GM10248 (cell line): ENCODE measurements around the gene ENDOG.
A peak's percentile ranks its signal among the peaks of the same experiment; 100 is the strongest.

Experiments
- CTCF ChIA-PET: fragments of 300-600 bp; sonication (Branson Sonifier 250); formaldehyde crosslinking; extraction: SDS; loops from one replicate; lab custom pipeline; 2021; ENCODE audit warnings: antibody characterized with exemption; lab: Yijun Ruan, JAX
- POLR2A ChIA-PET: fragments of 350-650 bp; sonication (Branson Sonifier 250); formaldehyde crosslinking; extraction: SDS; loops from one replicate; lab custom pipeline; 2020; ENCODE audit warnings: antibody characterized with exemption; lab: Yijun Ruan, JAX
- DNase-seq: peaks from one replicate; pipeline ENCODE4 v3.0.0; 2012; ENCODE audit errors: extremely low spot score
- CTCF ChIP-seq: IDR thresholded peaks from 2 replicates; pipeline ENCODE4 v1.5.1; 2012; ENCODE audit warnings: mild to moderate bottlenecking, low read depth; ENCODE audit errors: extremely low read depth, missing control alignments, control extremely low read depth

ENDOG gene

DNA sequence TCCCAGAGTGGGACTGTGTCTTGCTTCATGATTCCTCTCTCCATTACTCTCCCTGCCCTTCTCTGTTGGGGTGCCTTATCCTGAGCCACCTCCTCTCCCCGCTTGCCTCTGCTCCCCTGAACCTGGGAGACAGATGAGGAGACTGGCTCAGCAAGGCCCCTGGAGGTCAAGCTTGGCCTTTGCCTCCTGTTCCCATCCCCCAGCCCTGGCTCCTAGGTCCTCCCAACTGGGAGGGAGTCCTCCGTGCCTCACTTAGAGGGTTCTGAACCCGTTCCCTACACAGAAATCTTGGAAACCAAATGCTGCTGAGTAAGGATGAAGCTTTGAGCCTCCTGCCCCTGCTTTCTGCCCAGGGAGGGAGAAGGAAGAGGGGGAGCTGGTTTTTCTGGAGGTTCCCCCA, 9.8 kb upstream of the ENDOG start:
- no peak for TF ChIP-seq CTCF
- POLR2A ChIA-PET, result interaction anchor here (0.6 kb wide), 1 partner anchor 256 kb away, joined by 3 read pairs; no protein-coding TSS in a partner anchor
- DNase-seq, result no peak
- CTCF ChIA-PET, result interaction anchor here (2.3 kb wide), 1 partner anchor 9 kb away, joined by 20 read pairs; the partner anchor contains the start of gene ENDOG

DNA sequence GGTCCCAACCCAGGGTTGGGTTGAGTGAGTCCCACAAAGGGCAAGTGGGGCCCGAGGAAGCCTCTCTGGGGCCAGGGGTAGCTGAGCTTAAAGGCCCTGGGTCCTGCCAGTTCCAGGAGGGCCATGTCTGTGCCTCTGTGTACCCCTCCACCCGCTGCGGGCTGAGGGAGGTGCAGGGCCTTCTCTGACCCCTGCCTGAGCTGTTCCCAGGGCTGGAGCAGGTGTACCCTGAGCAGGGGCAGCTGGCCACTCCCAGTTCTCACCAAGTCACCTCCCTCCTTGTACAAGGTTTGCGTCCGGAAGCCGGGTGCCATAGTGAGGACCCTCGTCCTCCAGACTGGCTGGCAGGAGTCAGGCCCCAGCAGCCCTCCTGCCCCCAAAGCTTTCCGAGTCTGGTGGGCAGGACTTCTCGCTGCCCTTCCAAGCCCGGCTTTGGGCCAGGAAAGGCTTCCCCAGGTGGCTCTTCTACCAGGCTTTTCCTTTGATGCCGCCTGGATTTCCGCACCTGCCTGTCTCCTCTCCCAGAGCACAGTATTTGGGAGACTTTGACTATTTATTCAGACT, 9.2 kb upstream of the ENDOG start:
- ChIA-PET CTCF (interaction anchor here (2.3 kb wide), 1 partner anchor 9 kb away, joined by 20 read pairs; the partner anchor contains the start of gene ENDOG), POLR2A (interaction anchor here (0.6 kb wide), 1 partner anchor 256 kb away, joined by 3 read pairs; no protein-coding TSS in a partner anchor)
- no peak for TF ChIP-seq CTCF
- no peak for DNase-seq

DNA sequence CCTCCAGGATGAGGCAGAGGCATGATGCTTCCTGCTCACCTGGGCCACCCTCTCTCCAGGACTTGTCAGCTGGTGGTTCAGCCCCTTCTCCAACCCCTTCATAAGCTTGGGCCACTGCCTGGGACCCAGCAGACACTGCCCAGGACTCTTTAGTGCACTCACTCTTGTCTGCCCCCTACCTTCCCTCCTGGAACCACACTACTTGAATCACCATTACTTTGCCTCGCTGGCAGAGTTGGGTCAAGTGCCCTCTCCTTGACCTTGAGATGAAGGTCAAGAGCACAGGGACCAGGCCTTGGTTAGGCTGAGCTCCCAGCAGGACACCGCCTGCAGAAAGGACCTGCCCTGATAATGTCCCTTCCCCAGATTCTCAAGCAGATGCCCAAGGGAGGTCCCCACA, 8.5 kb upstream of the ENDOG start:
- TF ChIP-seq CTCF, result no peak
- ChIA-PET CTCF (interaction anchor here (1.5 to 2.3 kb wide), 2 partner anchors 8 to 118 kb away, joined by 5 to 20 read pairs; partner anchors contain the start of gene ENDOG), POLR2A (no interaction called here)
- no peak for DNase-seq

GRCh38 chr9:128810873-128811272, 7.4 kb upstream of the ENDOG start:
- no peak for TF ChIP-seq CTCF
- ChIA-PET CTCF (interaction anchor here (0.8 to 2.3 kb wide), 3 partner anchors 7 to 117 kb away, joined by 3 to 20 read pairs (median 5); partner anchors contain the start of gene ENDOG), POLR2A (no interaction called here)
- no peak for DNase-seq

DNA sequence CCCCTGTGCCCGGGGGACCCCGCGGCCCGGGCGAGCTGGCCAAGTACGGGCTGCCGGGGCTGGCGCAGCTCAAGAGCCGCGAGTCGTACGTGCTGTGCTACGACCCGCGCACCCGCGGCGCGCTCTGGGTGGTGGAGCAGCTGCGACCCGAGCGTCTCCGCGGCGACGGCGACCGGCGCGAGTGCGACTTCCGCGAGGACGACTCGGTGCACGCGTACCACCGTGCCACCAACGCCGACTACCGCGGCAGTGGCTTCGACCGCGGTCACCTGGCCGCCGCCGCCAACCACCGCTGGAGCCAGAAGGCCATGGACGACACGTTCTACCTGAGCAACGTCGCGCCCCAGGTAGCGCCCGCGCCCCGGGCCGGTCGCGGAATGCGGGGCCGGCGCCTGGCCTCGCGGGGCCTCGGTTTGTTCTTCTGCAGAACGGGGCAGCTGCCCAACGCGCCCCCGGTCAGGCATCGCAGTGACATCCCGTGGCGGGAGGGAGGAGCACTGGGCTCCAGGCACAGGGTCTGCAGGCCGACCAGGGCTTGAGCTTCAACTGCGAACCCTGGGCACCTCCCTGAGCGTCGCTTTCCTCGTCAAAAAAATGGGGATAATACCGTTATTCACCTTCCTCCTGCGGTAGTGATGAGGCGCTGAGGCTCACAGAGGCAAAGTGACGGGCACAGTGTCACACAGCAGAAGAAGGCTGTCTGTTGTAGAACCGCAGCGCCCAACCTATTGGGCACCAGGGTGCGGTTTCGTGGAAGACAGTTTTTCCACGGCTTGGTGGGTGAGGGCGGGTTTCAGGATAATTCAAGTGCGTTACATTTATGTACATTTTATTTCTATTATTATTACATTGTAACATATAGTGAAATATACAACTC, 777 bp downstream of the ENDOG start:
- CTCF ChIA-PET, result interaction anchor here (0.7 to 3.1 kb wide), 38 partner anchors 8 to 381 kb away, joined by 3 to 30 read pairs (median 6); partner anchors contain the start of genes PKN3, SPOUT1, ZDHHC12 and ZER1
- POLR2A ChIA-PET, result interaction anchor here (0.6 to 3.6 kb wide), 9 partner anchors 11 to 380 kb away, joined by 3 to 14 read pairs (median 4); partner anchors contain the start of genes SPOUT1 and SPTAN1

More for the DNA sequence above, 777 bp downstream of the ENDOG start:
- no peak for TF ChIP-seq CTCF
- DNase-seq, result peak; percentile 55
